Liver (tissue), 9 donors: Measurements from ENCODE around the gene ELP4. TPM values are rescaled to one million over a fixed set of nuclear protein-coding genes. Genes with fewer than 3 reads are reported as not detected.
A peak's percentile ranks its signal among the peaks of the same experiment; 100 is the strongest.

ENCODE experiments used
- DNase-seq: peaks from one replicate; pipeline ENCODE4 v3.0.0-alpha.2; 2017; ENCODE audit warnings: low spot score
- H3K27ac ChIP-seq, 2 donors: one replicate each; pipeline ENCODE4 v1.7.0; 2013; ENCODE audit warnings: inconsistent platforms in 2 of 2, low read length in 2 of 2, control low read depth in 1 of 2, low read depth in 1 of 2, mild to moderate bottlenecking in 1 of 2
- H3K27me3 ChIP-seq, 4 donors: one replicate each; pipeline versions ENCODE4 v1.6.1 to v1.7.0; 2013; ENCODE audit warnings: low read length in 3 of 4, inconsistent platforms in 1 of 4, mild to moderate bottlenecking in 1 of 4, moderate library complexity in 1 of 4; ENCODE audit not compliant: control insufficient read depth in 4 of 4, insufficient read depth in 4 of 4
- H3K36me3 ChIP-seq, 4 donors: one replicate each; pipeline versions ENCODE4 v1.6.1 to v1.7.0; 2013; ENCODE audit warnings: low read length in 3 of 4, mild to moderate bottlenecking in 3 of 4, low read depth in 1 of 4, moderate library complexity in 1 of 4; ENCODE audit not compliant: control insufficient read depth in 4 of 4, insufficient read depth in 3 of 4
- H3K4me1 ChIP-seq, 4 donors: one replicate each; pipeline versions ENCODE4 v1.6.1 to v1.7.0; 2013; ENCODE audit warnings: low read length in 3 of 4, mild to moderate bottlenecking in 3 of 4, moderate library complexity in 1 of 4; ENCODE audit not compliant: control insufficient read depth in 4 of 4, insufficient read depth in 4 of 4
- H3K4me3 ChIP-seq, 3 donors: one replicate each; pipeline versions ENCODE4 v1.6.1 to v1.7.0; 2013; ENCODE audit warnings: low read length in 3 of 3, control low read depth in 1 of 3, low read depth in 1 of 3, mild to moderate bottlenecking in 1 of 3
- H3K9ac ChIP-seq, 2 donors: one replicate each; pipeline ENCODE4 v1.7.0; 2013; ENCODE audit warnings: low read length in 2 of 2, mild to moderate bottlenecking in 2 of 2, moderate library complexity in 2 of 2, control low read depth in 1 of 2, low read depth in 1 of 2
- H3K9me3 ChIP-seq, 4 donors: one replicate each; pipeline versions ENCODE4 v1.6.1 to v1.7.0; 2013; ENCODE audit warnings: low read length in 3 of 4; ENCODE audit not compliant: control insufficient read depth in 4 of 4
- EGR1 ChIP-seq, 2 donors: IDR thresholded peaks; 2 replicates each; pipeline ENCODE4 v1.6.1; 2016 to 2018; ENCODE audit warnings: antibody characterized with exemption in 2 of 2, low read depth in 2 of 2
- FOXA1 ChIP-seq: IDR thresholded peaks from 2 replicates; pipeline ENCODE4 v1.6.1; 2016; ENCODE audit warnings: antibody characterized with exemption
- FOXA2 ChIP-seq: IDR thresholded peaks from 2 replicates; pipeline ENCODE4 v1.6.1; 2016; ENCODE audit warnings: antibody characterized with exemption
- HNF4G ChIP-seq: IDR thresholded peaks from 2 replicates; pipeline ENCODE4 v1.6.1; 2016; ENCODE audit warnings: antibody characterized with exemption
- JUND ChIP-seq, 2 donors: IDR thresholded peaks; 2 replicates each; pipeline ENCODE4 v1.6.1; 2016; ENCODE audit warnings: antibody characterized with exemption in 2 of 2
- MAX ChIP-seq: IDR thresholded peaks from 2 replicates; pipeline ENCODE4 v1.6.1; 2016; ENCODE audit warnings: antibody characterized with exemption
- NR2F2 ChIP-seq: IDR thresholded peaks from 2 replicates; pipeline ENCODE4 v1.6.1; 2016; ENCODE audit warnings: antibody characterized with exemption
- RAD21 ChIP-seq, 2 donors: IDR thresholded peaks; 2 replicates each; pipeline ENCODE4 v1.6.1; 2016; ENCODE audit warnings: antibody characterized with exemption in 2 of 2, mild to moderate bottlenecking in 2 of 2
- REST ChIP-seq: IDR thresholded peaks from 2 replicates; pipeline ENCODE4 v1.6.1; 2016; ENCODE audit warnings: antibody characterized with exemption, mild to moderate bottlenecking
- RXRA ChIP-seq, 2 donors: IDR thresholded peaks; 2 replicates each; pipeline ENCODE4 v1.6.1; 2017 to 2018; ENCODE audit warnings: antibody characterized with exemption in 2 of 2, mild to moderate bottlenecking in 1 of 2
- SP1 ChIP-seq: IDR thresholded peaks from 2 replicates; pipeline ENCODE4 v1.6.1; 2018; ENCODE audit warnings: antibody characterized with exemption, mild to moderate bottlenecking
- TAF1 ChIP-seq: conservative IDR thresholded peaks from 2 replicates; pipeline ENCODE4 v1.6.1; 2016; ENCODE audit warnings: antibody characterized with exemption, mild to moderate bottlenecking
- YY1 ChIP-seq: IDR thresholded peaks from 2 replicates; pipeline ENCODE4 v1.6.1; 2016; ENCODE audit warnings: antibody characterized with exemption, mild to moderate bottlenecking
- WGBS: extraction: QIAGEN DNeasy Blood & Tissue Kit; methylation state at CpG from one replicate; pipeline ENCODE4 v1.1.7; 2013; 5-methylcytosine and 5-hydroxymethylcytosine counted together
- polyA plus RNA-seq, 2 donors: library from polyadenylated mRNA; stranded (reverse) in 1 of 2; unstranded in 1 of 2; fragments of 200-250 nt in 1 of 2; fragments of >200 nt in 1 of 2; fragmentation: Nextera tagmentation in 1 of 2; extraction: Ambion mirVana in 1 of 2; gene quantifications; one replicate each; pipeline versions ENCODE4 v1.2.1 to v1.2.3, GENCODE V29; 2013 to 2015
- total RNA-seq, 2 donors: library from RNA; depleted of rRNA; stranded (reverse); fragments of >200 nt; gene quantifications; one replicate each; pipeline ENCODE4 v1.2.3, GENCODE V29; 2014
- TF ChIP-seq, protein P1 (sequence below): IDR thresholded peaks from 2 replicates; pipeline ENCODE4 v1.6.1; 2016; ENCODE audit warnings: antibody characterized with exemption
- TF ChIP-seq, protein P2 (sequence below): fragments of 150-350 bp; IDR thresholded peaks from 2 replicates; pipeline ENCODE4 v1.5.1; 2017; ENCODE audit warnings: improper control_type of control experiment, low read depth, low read length; ENCODE audit not compliant: missing input control
- donor health status: healthy.
- donor health status: healthy.
- donor health status: healthy.
- donor health status: healthy.
- donor health status: healthy.

The ELP4 gene
- total and polyA plus RNA-seq, 4 donors = 6.0 to 18.8 (median 12.5) TPM

- Histone ChIP-seq H3K4me3 (peak overlapping the region in 2 of 3 donors; percentile 18 to 50), H3K36me3 (no peaks in the 10 kb centered on the region), H3K4me1 (peaks cover 30 to 58% (median 35%) of the 10 kb centered on the region in 4 donors), H3K9ac (no peak overlapping the region), H3K27me3 (peaks cover 18 to 45% (median 29%) of the 10 kb centered on the region in 4 donors), H3K9me3 (no peaks in the 10 kb centered on the region), H3K27ac (no peak overlapping the region)
- peak; percentile 33 for DNase-seq
- TF ChIP-seq TAF1 (no peak), JUND (IDR thresholded peaks at IDR 0.05) (no peak), YY1 (no peak), FOXA2 (no peak), MAX (no peak), SP1 (no peak), EGR1 (IDR thresholded peaks at IDR 0.05; ENCODE audit: low read depth in 2 of 2) (no peak)
- TF ChIP-seq, protein P1, sequence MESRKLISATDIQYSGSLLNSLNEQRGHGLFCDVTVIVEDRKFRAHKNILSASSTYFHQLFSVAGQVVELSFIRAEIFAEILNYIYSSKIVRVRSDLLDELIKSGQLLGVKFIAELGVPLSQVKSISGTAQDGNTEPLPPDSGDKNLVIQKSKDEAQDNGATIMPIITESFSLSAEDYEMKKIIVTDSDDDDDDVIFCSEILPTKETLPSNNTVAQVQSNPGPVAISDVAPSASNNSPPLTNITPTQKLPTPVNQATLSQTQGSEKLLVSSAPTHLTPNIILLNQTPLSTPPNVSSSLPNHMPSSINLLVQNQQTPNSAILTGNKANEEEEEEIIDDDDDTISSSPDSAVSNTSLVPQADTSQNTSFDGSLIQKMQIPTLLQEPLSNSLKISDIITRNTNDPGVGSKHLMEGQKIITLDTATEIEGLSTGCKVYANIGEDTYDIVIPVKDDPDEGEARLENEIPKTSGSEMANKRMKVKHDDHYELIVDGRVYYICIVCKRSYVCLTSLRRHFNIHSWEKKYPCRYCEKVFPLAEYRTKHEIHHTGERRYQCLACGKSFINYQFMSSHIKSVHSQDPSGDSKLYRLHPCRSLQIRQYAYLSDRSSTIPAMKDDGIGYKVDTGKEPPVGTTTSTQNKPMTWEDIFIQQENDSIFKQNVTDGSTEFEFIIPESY = no peak
- 3% methylated on average over 91 of the region's 91 CpGs for WGBS
Measured at GRCh38 chr11:31809857-31810778, 300.6 kb downstream of the ELP4 start.

GRCh38 chr11:31810779-31811647 is 301.4 kb downstream of the ELP4 start, which contains the start of gene PAX6:
PAX6 (minus strand) TSS chr11:31811322; CDS start chr11:31806411, 4,911 bp downstream.
- no peak within 1 kb of the TSS for H3K27ac ChIP-seq
- no peak within 1 kb of the TSS for H3K9ac ChIP-seq
- H3K36me3 ChIP-seq = no peaks in the 10 kb centered on the region
- H3K9me3 ChIP-seq = no peaks in the 10 kb centered on the region
- TF ChIP-seq REST (no peak), FOXA1 (no peak), YY1 (no peak), HNF4G (no peak), FOXA2 (no peak), MAX (no peak), RAD21 (IDR thresholded peaks at IDR 0.05) (no peak), SP1 (no peak), TAF1 (no peak), NR2F2 (no peak), RXRA (IDR thresholded peaks at IDR 0.05) (no peak)
- TF ChIP-seq, protein P2, sequence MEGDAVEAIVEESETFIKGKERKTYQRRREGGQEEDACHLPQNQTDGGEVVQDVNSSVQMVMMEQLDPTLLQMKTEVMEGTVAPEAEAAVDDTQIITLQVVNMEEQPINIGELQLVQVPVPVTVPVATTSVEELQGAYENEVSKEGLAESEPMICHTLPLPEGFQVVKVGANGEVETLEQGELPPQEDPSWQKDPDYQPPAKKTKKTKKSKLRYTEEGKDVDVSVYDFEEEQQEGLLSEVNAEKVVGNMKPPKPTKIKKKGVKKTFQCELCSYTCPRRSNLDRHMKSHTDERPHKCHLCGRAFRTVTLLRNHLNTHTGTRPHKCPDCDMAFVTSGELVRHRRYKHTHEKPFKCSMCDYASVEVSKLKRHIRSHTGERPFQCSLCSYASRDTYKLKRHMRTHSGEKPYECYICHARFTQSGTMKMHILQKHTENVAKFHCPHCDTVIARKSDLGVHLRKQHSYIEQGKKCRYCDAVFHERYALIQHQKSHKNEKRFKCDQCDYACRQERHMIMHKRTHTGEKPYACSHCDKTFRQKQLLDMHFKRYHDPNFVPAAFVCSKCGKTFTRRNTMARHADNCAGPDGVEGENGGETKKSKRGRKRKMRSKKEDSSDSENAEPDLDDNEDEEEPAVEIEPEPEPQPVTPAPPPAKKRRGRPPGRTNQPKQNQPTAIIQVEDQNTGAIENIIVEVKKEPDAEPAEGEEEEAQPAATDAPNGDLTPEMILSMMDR = no peak
- no peak for DNase-seq
- peaks cover 18 to 43% (median 32%) of the 10 kb centered on the region in 4 donors for H3K27me3 ChIP-seq
- peaks cover 30 to 61% (median 39%) of the 10 kb centered on the region in 4 donors for H3K4me1 ChIP-seq
- 7% methylated on average over 49 of the region's 49 CpGs for whole genome bisulfite sequencing
- H3K4me3 ChIP-seq = peak within 1 kb of the TSS in 2 of 3 donors; percentile 18 to 50
